GM19193 (cell line): Measurements from ENCODE around the gene CENPX.

ENCODE experiments used
- POLR2A ChIP-seq: IDR thresholded peaks from 4 replicates; pipeline ENCODE4 v1.6.1; 2011; ENCODE audit not compliant: insufficient read depth, insufficient read length; ENCODE audit errors: extremely low read depth

Gene CENPX

GRCh38 chr17:82023447-82024241 lies 966 bp upstream of the CENPX start:
- TF ChIP-seq POLR2A = no peak

- no peak for TF ChIP-seq POLR2A
Measured at GRCh38 chr17:82022981-82023446, 336 bp upstream of the CENPX start, which contains the start of gene LRRC45. TSS of gene LRRC45 (plus strand) at chr17:82023305. CDS start at chr17:82023644, 339 bp downstream.

GRCh38 chr17:82021900-82022309 lies 773 bp downstream of the CENPX start:
- TF ChIP-seq POLR2A = no peak

GRCh38 chr17:82021107-82021899 lies 1.4 kb downstream of the CENPX start:
- no peak for TF ChIP-seq POLR2A

- no peak for TF ChIP-seq POLR2A
Measured at GRCh38 chr17:82020572-82021106, 2.0 kb downstream of the CENPX start.

- TF ChIP-seq POLR2A = no peak
Measured at GRCh38 chr17:82019690-82020571, 2.7 kb downstream of the CENPX start.

- TF ChIP-seq POLR2A = no peak
Measured at GRCh38 chr17:82018989-82019689, 3.5 kb downstream of the CENPX start.

GRCh38 chr17:82018152-82018988 lies 4.3 kb downstream of the CENPX start:
- no peak for TF ChIP-seq POLR2A

GRCh38 chr17:82017612-82018151 lies 5.0 kb downstream of the CENPX start:
- no peak for TF ChIP-seq POLR2A

- TF ChIP-seq POLR2A = no peak
Measured at GRCh38 chr17:82016875-82017459, 5.7 kb downstream of the CENPX start.

- TF ChIP-seq POLR2A = no peak
Measured at GRCh38 chr17:82016061-82016874, 6.4 kb downstream of the CENPX start.

GRCh38 chr17:82015311-82015971 lies 7.2 kb downstream of the CENPX start:
- TF ChIP-seq POLR2A = no peak

GRCh38 chr17:82014971-82015310 lies 7.7 kb downstream of the CENPX start:
- TF ChIP-seq POLR2A = no peak
